GM12878 (cell line): ENCODE results near the gene FAS. TPM values are rescaled to one million over a fixed set of nuclear protein-coding genes. Genes with fewer than 3 reads are reported as not detected.

Experiments
- ATAC-seq: fragments of 200-7000 bp; cut with Tn5 transposase; 3 replicates; pipeline ENCODE4 v1.9.1; 2020; ENCODE audit warnings: mild to moderate bottlenecking, moderate library complexity
- BruUV-seq: library from RNA; stranded (reverse); fragments of 400-500 nt; replicated peaks from 2 replicates; lab custom pipeline; 2021; lab: Mats Ljungman, UMichigan
- CTCF ChIA-PET: fragments of 300-600 bp; sonication (Branson Sonifier 250); formaldehyde crosslinking; extraction: SDS; loops from one replicate; lab custom pipeline; 2021; ENCODE audit warnings: inconsistent platforms; lab: Yijun Ruan, JAX
- POLR2A ChIA-PET: fragments of 350-600 bp; formaldehyde crosslinking; extraction: SDS; loops from one replicate; lab custom pipeline; 2021; ENCODE audit warnings: inconsistent platforms; lab: Charles Lee
- RAD21 ChIA-PET: fragments of 300-600 bp; sonication (Branson Sonifier 250); formaldehyde crosslinking; loops from one replicate; lab custom pipeline; 2023; ENCODE audit warnings: antibody characterized with exemption; ENCODE audit not compliant: unreplicated experiment; lab: Charles Lee
- SMC1A ChIA-PET: fragments of 300-600 bp; sonication (Branson Sonifier 250); formaldehyde crosslinking; loops from one replicate; lab custom pipeline; 2023; ENCODE audit not compliant: unreplicated experiment, uncharacterized antibody; lab: Charles Lee
- DNase-seq: peaks from one replicate; pipeline ENCODE4 v3.0.0-alpha.2; 2011; ENCODE audit warnings: low read depth, low spot score
- FAIRE-seq: peaks from 3 replicates; lab custom pipeline; 2011; peaks lifted over from hg19 to GRCh38; lab: Jason Lieb, UNC
- H2AFZ ChIP-seq: 2 replicates; pipeline ENCODE4 v1.6.0; 2011; ENCODE audit warnings: low read depth, low read length, control low read depth; ENCODE audit not compliant: control insufficient read depth
- H3K27ac ChIP-seq: 2 replicates; pipeline ENCODE4 v1.5.1; 2011; ENCODE audit warnings: control low read depth; ENCODE audit not compliant: control insufficient read depth, insufficient read depth
- H3K27me3 ChIP-seq, 2 experiments: replicated peaks in 1 of 2; 2 replicates each; pipeline versions ENCODE4 v1.6.0 to v1.6.1; 2011; ENCODE audit warnings: low read length in 1 of 2; ENCODE audit not compliant: control insufficient read depth in 2 of 2, insufficient read depth in 2 of 2
- H3K36me3 ChIP-seq, 2 experiments: 2 replicates each; pipeline ENCODE4 v1.5.1; 2011; ENCODE audit warnings: low read length in 1 of 2; ENCODE audit not compliant: control insufficient read depth in 2 of 2, insufficient read depth in 2 of 2
- H3K4me1 ChIP-seq: 2 replicates; pipeline ENCODE4 v1.6.1; 2011; ENCODE audit warnings: mild to moderate bottlenecking, low read length, moderate library complexity, mixed read lengths; ENCODE audit not compliant: control insufficient read depth, insufficient read depth
- H3K4me2 ChIP-seq: 2 replicates; pipeline ENCODE4 v1.6.0; 2011; ENCODE audit warnings: control low read depth; ENCODE audit not compliant: control insufficient read depth, insufficient read depth
- H3K4me3 ChIP-seq: fragments of 200-600 bp; sonication (generic); 2 replicates; pipeline ENCODE4 v1.5.1; 2016
- H3K79me2 ChIP-seq: 2 replicates; pipeline ENCODE4 v1.6.0; 2011; ENCODE audit warnings: low read length; ENCODE audit not compliant: control insufficient read depth, insufficient read depth
- H3K9ac ChIP-seq: 2 replicates; pipeline ENCODE4 v1.8.0; 2011; ENCODE audit warnings: low read length, control low read depth, mixed read lengths; ENCODE audit not compliant: control insufficient read depth, insufficient read depth
- H3K9me3 ChIP-seq: replicated peaks from 3 replicates; pipeline ENCODE4 v1.5.1; 2011; ENCODE audit warnings: mild to moderate bottlenecking, low read length; ENCODE audit not compliant: control insufficient read depth, insufficient read depth
- H4K20me1 ChIP-seq: 2 replicates; pipeline ENCODE4 v1.6.0; 2011; ENCODE audit not compliant: control insufficient read depth, insufficient read depth
- CBX3 ChIP-seq: fragments of 200-600 bp; sonication (generic); IDR thresholded peaks from 2 replicates; pipeline ENCODE4 v1.6.1; 2016; ENCODE audit warnings: low read depth, borderline replicate concordance
- CBX5 ChIP-seq: sonication (generic); IDR thresholded peaks from 2 replicates; pipeline ENCODE4 v1.6.1; 2016; ENCODE audit warnings: low read depth, moderate library complexity, mild to moderate bottlenecking, inconsistent platforms
- ESRRA ChIP-seq: IDR thresholded peaks from 2 replicates; pipeline ENCODE4 v1.6.1; 2012; ENCODE audit warnings: mild to moderate bottlenecking, low read length, improper control_type of control experiment
- JUND ChIP-seq: IDR thresholded peaks from 2 replicates; pipeline ENCODE4 v1.6.1; 2012; ENCODE audit warnings: low read depth, mild to moderate bottlenecking, low read length, improper control_type of control experiment, moderate library complexity
- MYC ChIP-seq: IDR thresholded peaks from 2 replicates; pipeline ENCODE4 v1.6.1; 2011; ENCODE audit warnings: mild to moderate bottlenecking, low read length, moderate library complexity, inconsistent platforms; ENCODE audit not compliant: insufficient read depth, insufficient replicate concordance, insufficient read length, severe bottlenecking
- NRF1 ChIP-seq: conservative IDR thresholded peaks from 2 replicates; pipeline ENCODE4 v1.6.1; 2011; ENCODE audit warnings: mild to moderate bottlenecking, low read depth, low read length, improper control_type of control experiment
- POLR2AphosphoS5 ChIP-seq: IDR thresholded peaks from 2 replicates; pipeline ENCODE4 v1.6.1; 2011; ENCODE audit warnings: mild to moderate bottlenecking, low read length, inconsistent platforms
- RAD21 ChIP-seq: IDR thresholded peaks from 2 replicates; pipeline ENCODE4 v1.6.1; 2011; ENCODE audit warnings: mild to moderate bottlenecking, low read depth, low read length, moderate library complexity; ENCODE audit not compliant: insufficient read depth
- RUNX3 ChIP-seq: IDR thresholded peaks from 2 replicates; pipeline ENCODE4 v1.6.1; 2012; ENCODE audit warnings: low read length, inconsistent platforms
- SIX5 ChIP-seq: IDR thresholded peaks from 2 replicates; pipeline ENCODE4 v1.6.1; 2011; ENCODE audit warnings: mild to moderate bottlenecking, low read depth, low read length, moderate library complexity; ENCODE audit not compliant: severe bottlenecking
- ZNF622 ChIP-seq: fragments of 450-650 bp; IDR thresholded peaks from 2 replicates; pipeline ENCODE4 v1.6.1; 2017; ENCODE audit warnings: mild to moderate bottlenecking, inconsistent platforms
- WGBS: methylation state at CpG from one replicate; pipeline ENCODE4 v1.1.6; 2016; ENCODE audit warnings: low lambda C conversion rate; ENCODE audit not compliant: insufficient replicate concordance, insufficient coverage; ENCODE audit errors: missing lambda C conversion rate; 5-methylcytosine and 5-hydroxymethylcytosine counted together
- in situ Hi-C: fragments of 300-500 bp; cut with MboI; formaldehyde crosslinking; loops from 9 replicates; pipeline ENCODE4 v1.14.3; 2018; ENCODE audit warnings: mixed read lengths
- intact Hi-C: fragments of 100-400 bp; cut with micrococcal nuclease; formaldehyde crosslinking; loops from one replicate; pipeline ENCODE4 v1.14.2; 2022; ENCODE audit not compliant: unreplicated experiment
- polyA plus RNA-seq, 11 experiments: library from polyadenylated mRNA; depleted of rRNA in 4 of 11; unstranded in 6 of 11; stranded (reverse) in 5 of 11; fragments of >200 nt; fragmentation: Nextera tagmentation in 4 of 11; fragmentation: Illumina TruSeq in 1 of 11; extraction: Ambion mirVana in 4 of 11; extraction: Trizol in 1 of 11; gene quantifications; 1 replicate in 1 of 11; 2 replicates in 10 of 11; pipeline versions ENCODE4 v1.2.1 to v1.2.3, GENCODE V29; 2011 to 2016; ENCODE audit warnings: inconsistent platforms in 2 of 11, missing spikeins in 2 of 11, low read depth in 1 of 11
- total RNA-seq, 4 experiments: library from RNA; depleted of rRNA in 3 of 4; stranded (reverse); fragments of >200 nt in 3 of 4; fragmentation: Illumina TruSeq in 1 of 4; extraction: Trizol in 1 of 4; gene quantifications; 2 replicates each; pipeline versions ENCODE4 v1.2.1 to v1.2.3, GENCODE V29; 2013 to 2021
- TF ChIP-seq, protein P1 (sequence below): fragments of 450-650 bp; IDR thresholded peaks from 2 replicates; pipeline ENCODE4 v1.6.1; 2017; ENCODE audit warnings: borderline replicate concordance
- TF ChIP-seq, protein P2 (sequence below): fragments of 450-650 bp; IDR thresholded peaks from 2 replicates; pipeline ENCODE4 v1.6.1; 2016; ENCODE audit warnings: mild to moderate bottlenecking
- TF ChIP-seq, protein P3 (sequence below): fragments of 450-650 bp; IDR thresholded peaks from 2 replicates; pipeline ENCODE4 v1.6.1; 2014; ENCODE audit warnings: mild to moderate bottlenecking

Gene FAS
- total and polyA plus RNA-seq, 10 of the 15 experiments (the other 5 are each of a cell fraction or from before 2014, with no cell fraction given) = 50.1 to 147 (median 69.9) TPM

DNA sequence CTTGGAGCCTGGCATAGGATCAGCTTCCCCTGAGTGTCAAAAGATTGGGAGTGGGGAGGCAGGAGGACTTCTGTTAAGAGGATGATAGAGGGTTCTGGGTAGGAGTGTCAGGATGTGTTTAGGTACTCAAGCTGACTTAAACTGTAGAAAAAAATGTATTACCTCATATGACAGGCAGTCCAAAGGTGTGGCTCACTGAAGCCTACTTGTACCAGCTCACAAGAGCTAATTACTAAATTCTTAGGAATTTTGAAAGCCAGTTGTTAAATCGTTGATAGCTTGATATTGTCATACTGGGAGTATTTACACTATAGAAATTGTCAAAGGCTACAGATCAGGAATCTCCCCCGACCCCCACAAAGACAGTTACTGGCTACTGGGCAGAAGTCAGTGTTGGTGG, 32.1 kb downstream of the FAS start (continued):
- TF ChIP-seq CBX3 = no peak
- TF ChIP-seq MYC = no peak
- TF ChIP-seq, protein P1, sequence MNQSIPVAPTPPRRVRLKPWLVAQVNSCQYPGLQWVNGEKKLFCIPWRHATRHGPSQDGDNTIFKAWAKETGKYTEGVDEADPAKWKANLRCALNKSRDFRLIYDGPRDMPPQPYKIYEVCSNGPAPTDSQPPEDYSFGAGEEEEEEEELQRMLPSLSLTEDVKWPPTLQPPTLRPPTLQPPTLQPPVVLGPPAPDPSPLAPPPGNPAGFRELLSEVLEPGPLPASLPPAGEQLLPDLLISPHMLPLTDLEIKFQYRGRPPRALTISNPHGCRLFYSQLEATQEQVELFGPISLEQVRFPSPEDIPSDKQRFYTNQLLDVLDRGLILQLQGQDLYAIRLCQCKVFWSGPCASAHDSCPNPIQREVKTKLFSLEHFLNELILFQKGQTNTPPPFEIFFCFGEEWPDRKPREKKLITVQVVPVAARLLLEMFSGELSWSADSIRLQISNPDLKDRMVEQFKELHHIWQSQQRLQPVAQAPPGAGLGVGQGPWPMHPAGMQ = no peak
- TF ChIP-seq RUNX3 = no peak

DNA sequence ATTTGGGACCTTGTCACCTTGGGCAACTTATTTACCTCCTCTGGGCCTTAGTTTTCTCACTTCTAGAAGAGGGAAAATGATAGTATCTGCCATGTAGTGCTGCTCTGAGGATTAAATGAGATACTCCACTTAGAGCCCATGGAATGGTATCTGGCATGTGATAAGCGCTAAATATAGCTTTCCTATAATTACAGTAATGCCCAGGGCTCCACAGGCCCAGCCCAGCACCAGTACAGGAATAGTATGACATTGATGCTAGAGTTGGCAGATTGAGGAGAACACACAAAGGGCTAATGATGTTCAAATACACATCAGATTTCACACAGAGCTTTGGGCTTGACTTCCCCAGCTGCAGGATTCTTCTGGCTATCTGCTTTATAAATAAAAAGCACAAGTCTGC, 34.9 kb downstream of the FAS start:
- 95% methylated on average over 1 of the region's 1 CpG for WGBS
- in situ Hi-C loops = loop anchor here (5.0 kb wide), 1 partner anchor 88 kb away; no protein-coding TSS in a partner anchor
- H4K20me1 ChIP-seq = no peaks in the 10 kb centered on the region
- no TSS peak for BruUV-seq
- CTCF ChIA-PET = interaction anchor here (0.6 to 4.6 kb wide), 8 partner anchors 11 to 619 kb away, joined by 3 to 26 read pairs (median 3); no protein-coding TSS in a partner anchor
- intact Hi-C loops = no loop called here
- TF ChIP-seq POLR2AphosphoS5 (no peak), RAD21 (no peak), ZNF622 (no peak), ESRRA (no peak), JUND (no peak), CBX5 (no peak), NRF1 (no peak), SIX5 (no peak)
- TF ChIP-seq, protein P2, sequence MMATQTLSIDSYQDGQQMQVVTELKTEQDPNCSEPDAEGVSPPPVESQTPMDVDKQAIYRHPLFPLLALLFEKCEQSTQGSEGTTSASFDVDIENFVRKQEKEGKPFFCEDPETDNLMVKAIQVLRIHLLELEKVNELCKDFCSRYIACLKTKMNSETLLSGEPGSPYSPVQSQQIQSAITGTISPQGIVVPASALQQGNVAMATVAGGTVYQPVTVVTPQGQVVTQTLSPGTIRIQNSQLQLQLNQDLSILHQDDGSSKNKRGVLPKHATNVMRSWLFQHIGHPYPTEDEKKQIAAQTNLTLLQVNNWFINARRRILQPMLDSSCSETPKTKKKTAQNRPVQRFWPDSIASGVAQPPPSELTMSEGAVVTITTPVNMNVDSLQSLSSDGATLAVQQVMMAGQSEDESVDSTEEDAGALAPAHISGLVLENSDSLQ = no peak
- TF ChIP-seq, protein P3, sequence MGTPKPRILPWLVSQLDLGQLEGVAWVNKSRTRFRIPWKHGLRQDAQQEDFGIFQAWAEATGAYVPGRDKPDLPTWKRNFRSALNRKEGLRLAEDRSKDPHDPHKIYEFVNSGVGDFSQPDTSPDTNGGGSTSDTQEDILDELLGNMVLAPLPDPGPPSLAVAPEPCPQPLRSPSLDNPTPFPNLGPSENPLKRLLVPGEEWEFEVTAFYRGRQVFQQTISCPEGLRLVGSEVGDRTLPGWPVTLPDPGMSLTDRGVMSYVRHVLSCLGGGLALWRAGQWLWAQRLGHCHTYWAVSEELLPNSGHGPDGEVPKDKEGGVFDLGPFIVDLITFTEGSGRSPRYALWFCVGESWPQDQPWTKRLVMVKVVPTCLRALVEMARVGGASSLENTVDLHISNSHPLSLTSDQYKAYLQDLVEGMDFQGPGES = no peak
- H3K27ac ChIP-seq = no peak overlapping the region
- no peak for FAIRE-seq
- RAD21 ChIA-PET = interaction anchor here (1.0 kb wide), 1 partner anchor 190 kb away, joined by 4 read pairs; no protein-coding TSS in a partner anchor
- H3K36me3 ChIP-seq = peaks cover 0 to 8% of the 10 kb centered on the region in 2 experiments
- H3K9ac ChIP-seq = no peak overlapping the region
- no peak overlapping the region for H2AFZ ChIP-seq
- ATAC-seq = no peak
- H3K4me1 ChIP-seq = peaks cover 9% of the 10 kb centered on the region
- DNase-seq = no peak
- H3K9me3 ChIP-seq = no peaks in the 10 kb centered on the region
- H3K27me3 ChIP-seq = no peaks in the 10 kb centered on the region
- H3K4me2 ChIP-seq = no peak overlapping the region
- no peak overlapping the region for H3K4me3 ChIP-seq
- POLR2A ChIA-PET = no interaction called here
- H3K79me2 ChIP-seq = no peaks in the 10 kb centered on the region
- SMC1A ChIA-PET = interaction anchor here (0.8 to 1.8 kb wide), 9 partner anchors 12 to 192 kb away, joined by 3 to 8 read pairs (median 4); no protein-coding TSS in a partner anchor
